ENCODE data around the gene PTPRG.

PTPRG gene

GRCh38 chr3:61577760-61578159, 16.4 kb downstream of the PTPRG start:
- H3K27ac ChIP-seq (ENCODE audit: low read depth, low read length), result no peak overlapping the region
- no peaks in the 10 kb centered on the region for H3K36me3 ChIP-seq (ENCODE audit: control insufficient read depth, low read length)
- no peak overlapping the region for H3K4me3 ChIP-seq (ENCODE audit: low read length)
- no peaks in the 10 kb centered on the region for H3K4me1 ChIP-seq (ENCODE audit: control insufficient read depth, low read length)
- no peaks in the 10 kb centered on the region for H3F3A ChIP-seq (ENCODE audit: control insufficient read depth, insufficient read depth)
- H3K79me2 ChIP-seq (ENCODE audit: control insufficient read depth, low read length), result no peaks in the 10 kb centered on the region
- TF ChIP-seq EZH2phosphoT487 (IDR thresholded peaks at IDR 0.05; ENCODE audit: borderline replicate concordance, low read length), result no peak
- TF ChIP-seq, protein P1, sequence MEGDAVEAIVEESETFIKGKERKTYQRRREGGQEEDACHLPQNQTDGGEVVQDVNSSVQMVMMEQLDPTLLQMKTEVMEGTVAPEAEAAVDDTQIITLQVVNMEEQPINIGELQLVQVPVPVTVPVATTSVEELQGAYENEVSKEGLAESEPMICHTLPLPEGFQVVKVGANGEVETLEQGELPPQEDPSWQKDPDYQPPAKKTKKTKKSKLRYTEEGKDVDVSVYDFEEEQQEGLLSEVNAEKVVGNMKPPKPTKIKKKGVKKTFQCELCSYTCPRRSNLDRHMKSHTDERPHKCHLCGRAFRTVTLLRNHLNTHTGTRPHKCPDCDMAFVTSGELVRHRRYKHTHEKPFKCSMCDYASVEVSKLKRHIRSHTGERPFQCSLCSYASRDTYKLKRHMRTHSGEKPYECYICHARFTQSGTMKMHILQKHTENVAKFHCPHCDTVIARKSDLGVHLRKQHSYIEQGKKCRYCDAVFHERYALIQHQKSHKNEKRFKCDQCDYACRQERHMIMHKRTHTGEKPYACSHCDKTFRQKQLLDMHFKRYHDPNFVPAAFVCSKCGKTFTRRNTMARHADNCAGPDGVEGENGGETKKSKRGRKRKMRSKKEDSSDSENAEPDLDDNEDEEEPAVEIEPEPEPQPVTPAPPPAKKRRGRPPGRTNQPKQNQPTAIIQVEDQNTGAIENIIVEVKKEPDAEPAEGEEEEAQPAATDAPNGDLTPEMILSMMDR (IDR thresholded peaks at IDR 0.05; ENCODE audit: low read depth, low read length, poor library complexity, severe bottlenecking), result no peak
- no peaks in the 10 kb centered on the region for H3K9me3 ChIP-seq (ENCODE audit: control insufficient read depth, insufficient read depth, low read length)
- H3K4me2 ChIP-seq (ENCODE audit: low read length), result no peak overlapping the region
- H4K20me1 ChIP-seq (ENCODE audit: control insufficient read depth, insufficient read depth, low read depth, low read length), result no peaks in the 10 kb centered on the region
- H3K27me3 ChIP-seq (ENCODE audit: control insufficient read depth, low read length), result no peaks in the 10 kb centered on the region
- H3K9me2 ChIP-seq (replicated peaks; ENCODE audit: control insufficient read depth, low read length), result no peaks in the 10 kb centered on the region

- Histone ChIP-seq H3K4me1 (ENCODE audit: control insufficient read depth, low read length) (no peaks in the 10 kb centered on the region), H3K36me3 (ENCODE audit: control insufficient read depth, low read length) (no peaks in the 10 kb centered on the region), H3K27ac (ENCODE audit: low read depth, low read length) (no peak overlapping the region), H3K27me3 (ENCODE audit: control insufficient read depth, low read length) (no peaks in the 10 kb centered on the region), H3K9me2 (replicated peaks; ENCODE audit: control insufficient read depth, low read length) (no peaks in the 10 kb centered on the region), H3F3A (ENCODE audit: control insufficient read depth, insufficient read depth) (no peaks in the 10 kb centered on the region), H3K4me2 (ENCODE audit: low read length) (no peak overlapping the region), H3K4me3 (ENCODE audit: low read length) (no peak overlapping the region), H3K9me3 (ENCODE audit: control insufficient read depth, insufficient read depth, low read length) (no peaks in the 10 kb centered on the region), H4K20me1 (ENCODE audit: control insufficient read depth, insufficient read depth, low read depth, low read length) (no peaks in the 10 kb centered on the region), H3K79me2 (ENCODE audit: control insufficient read depth, low read length) (no peaks in the 10 kb centered on the region)
- TF ChIP-seq EZH2phosphoT487 (IDR thresholded peaks at IDR 0.05; ENCODE audit: borderline replicate concordance, low read length), result no peak
- TF ChIP-seq, protein P1 (IDR thresholded peaks at IDR 0.05; ENCODE audit: low read depth, low read length, poor library complexity, severe bottlenecking), result no peak
Measured at GRCh38 chr3:61578667-61579367, 17.4 kb downstream of the PTPRG start.

DNA sequence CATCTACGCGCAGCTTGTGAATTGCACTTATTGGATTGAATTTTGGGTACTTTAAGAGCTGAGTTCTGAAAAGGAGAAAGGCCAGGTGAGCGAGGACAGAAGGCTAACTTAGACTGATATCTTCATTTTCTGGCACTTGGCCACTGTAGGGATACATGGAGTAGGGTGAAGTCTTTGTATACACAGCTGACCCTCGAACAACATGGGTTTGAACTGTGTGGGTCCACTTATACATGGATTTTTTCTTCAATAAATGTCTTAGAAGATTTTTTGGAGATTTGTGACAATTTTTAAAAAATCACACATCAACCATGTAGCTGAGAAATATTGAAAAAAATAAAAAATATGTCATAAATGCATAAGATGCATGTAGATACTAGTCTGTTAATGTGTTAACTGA, 18.3 kb downstream of the PTPRG start:
- H3K4me3 ChIP-seq (ENCODE audit: low read length), result no peak overlapping the region
- H3K9me3 ChIP-seq (ENCODE audit: control insufficient read depth, insufficient read depth, low read length), result no peaks in the 10 kb centered on the region
- no peak overlapping the region for H3K4me2 ChIP-seq (ENCODE audit: low read length)
- H4K20me1 ChIP-seq (ENCODE audit: control insufficient read depth, insufficient read depth, low read depth, low read length), result no peaks in the 10 kb centered on the region
- no peak overlapping the region for H3K27ac ChIP-seq (ENCODE audit: low read depth, low read length)
- no peaks in the 10 kb centered on the region for H3K27me3 ChIP-seq (ENCODE audit: control insufficient read depth, low read length)
- H3K9me2 ChIP-seq (replicated peaks; ENCODE audit: control insufficient read depth, low read length), result no peaks in the 10 kb centered on the region
- no peaks in the 10 kb centered on the region for H3K4me1 ChIP-seq (ENCODE audit: control insufficient read depth, low read length)
- TF ChIP-seq, protein P1 (IDR thresholded peaks at IDR 0.05; ENCODE audit: low read depth, low read length, poor library complexity, severe bottlenecking), result no peak
- no peak for TF ChIP-seq EZH2phosphoT487 (IDR thresholded peaks at IDR 0.05; ENCODE audit: borderline replicate concordance, low read length)
- no peaks in the 10 kb centered on the region for H3K36me3 ChIP-seq (ENCODE audit: control insufficient read depth, low read length)
- no peaks in the 10 kb centered on the region for H3F3A ChIP-seq (ENCODE audit: control insufficient read depth, insufficient read depth)
- H3K79me2 ChIP-seq (ENCODE audit: control insufficient read depth, low read length), result no peaks in the 10 kb centered on the region

All from DOHH2 (cell line).